ELR (cell line): ENCODE data around the gene NPY5R.

ENCODE experiments used
- DNase-seq: peaks from one replicate; pipeline ENCODE4 v3.0.0-alpha.2; 2015; ENCODE audit warnings: low read depth

The NPY5R gene

GRCh38 chr4:163343604-163344146 is at the start of gene NPY5R:
NPY5R (plus strand) TSS chr4:163343892; CDS start chr4:163350274, 6,382 bp downstream.
- DNase-seq: no peak

GRCh38 chr4:163295138-163295537 is 48.6 kb upstream of the NPY5R start:
- DNase-seq: no peak

GRCh38 chr4:163300445-163300844 is 43.2 kb upstream of the NPY5R start:
- DNase-seq: no peak

GRCh38 chr4:163303069-163303468 is 40.6 kb upstream of the NPY5R start:
- DNase-seq: no peak

- DNase-seq: no peak
Measured at GRCh38 chr4:163309466-163309865, 34.2 kb upstream of the NPY5R start.

- DNase-seq: no peak
Measured at GRCh38 chr4:163317110-163317509, 26.6 kb upstream of the NPY5R start.

- DNase-seq: no peak
Measured at GRCh38 chr4:163330916-163331628, 12.6 kb upstream of the NPY5R start.

- peak; percentile 21 for DNase-seq
Measured at GRCh38 chr4:163331629-163332376, 11.9 kb upstream of the NPY5R start.

GRCh38 chr4:163332526-163333406 is 10.9 kb upstream of the NPY5R start, which contains the start of gene NPY1R:
NPY1R (minus strand) TSS chr4:163332596; CDS start chr4:163326554, 6,042 bp downstream.
- DNase-seq: peak; percentile 76

GRCh38 chr4:163335384-163335783 is 8.3 kb upstream of the NPY5R start:
- no peak for DNase-seq

- no peak for DNase-seq
Measured at GRCh38 chr4:163344147-163345125, 744 bp downstream of the NPY5R start.

GRCh38 chr4:163350672-163351071 is 7.0 kb downstream of the NPY5R start:
- DNase-seq: peak; percentile 30

- no peak for DNase-seq
Measured at GRCh38 chr4:163353054-163353453, 9.4 kb downstream of the NPY5R start.

GRCh38 chr4:163356104-163356503 is 12.4 kb downstream of the NPY5R start:
- no peak for DNase-seq

- DNase-seq: peak; percentile 30
Measured at GRCh38 chr4:163367651-163368050, 24.0 kb downstream of the NPY5R start.

GRCh38 chr4:163372029-163372428 is 28.3 kb downstream of the NPY5R start:
- no peak for DNase-seq

GRCh38 chr4:163378661-163379060 is 35.0 kb downstream of the NPY5R start:
- no peak for DNase-seq

GRCh38 chr4:163380703-163381102 is 37.0 kb downstream of the NPY5R start:
- DNase-seq: no peak

GRCh38 chr4:163382178-163382869 is 38.6 kb downstream of the NPY5R start:
- DNase-seq: no peak

- DNase-seq: no peak
Measured at GRCh38 chr4:163384434-163384833, 40.7 kb downstream of the NPY5R start.
